Measurements from ENCODE around the gene EARS2.
"Not testable (repeated sequence)": the region's sequence is repeated elsewhere in the genome, so short reads cannot be mapped to it uniquely, and the experiment has no call there.

EARS2 gene

DNA sequence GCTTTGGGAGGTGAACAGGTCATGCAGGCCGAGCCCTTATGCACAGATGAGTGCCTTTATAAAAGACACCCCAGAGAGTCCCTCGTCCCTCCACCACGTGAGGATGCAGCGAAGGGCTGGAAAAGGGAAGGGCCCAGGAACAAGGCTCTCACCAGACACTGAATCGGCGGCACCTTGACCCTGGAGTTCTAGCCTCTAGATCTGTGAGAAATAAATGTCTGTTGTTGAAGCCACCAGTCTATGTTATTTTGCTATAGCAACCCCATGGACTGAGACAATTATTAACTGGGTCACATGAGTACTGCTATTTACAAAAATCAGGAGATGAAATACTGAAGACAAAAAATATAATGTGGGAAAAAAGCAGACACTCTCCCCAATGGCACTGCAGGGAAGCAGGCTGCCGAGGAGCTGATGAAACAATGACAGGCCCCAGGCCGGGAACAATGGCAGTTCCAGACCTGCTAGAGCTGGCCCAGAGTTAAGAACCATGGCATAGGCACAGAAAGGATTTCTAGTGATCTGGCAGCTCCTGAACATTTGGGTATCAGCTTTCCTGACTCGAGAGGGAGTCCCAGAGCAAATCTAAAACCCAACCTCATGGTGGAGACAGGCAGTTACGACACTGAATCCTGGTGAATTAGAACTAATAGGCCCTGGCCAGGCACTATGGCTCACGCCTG lies 29.0 kb downstream of the EARS2 start:
- DNase-seq (ENCODE audit: low read depth), result no peak

- no peak for DNase-seq (ENCODE audit: low read depth)
Measured at GRCh38 chr16:23524886-23525285, 32.3 kb downstream of the EARS2 start.

- no peak for DNase-seq (ENCODE audit: low read depth)
Measured at GRCh38 chr16:23523876-23524385, 33.2 kb downstream of the EARS2 start.

DNA sequence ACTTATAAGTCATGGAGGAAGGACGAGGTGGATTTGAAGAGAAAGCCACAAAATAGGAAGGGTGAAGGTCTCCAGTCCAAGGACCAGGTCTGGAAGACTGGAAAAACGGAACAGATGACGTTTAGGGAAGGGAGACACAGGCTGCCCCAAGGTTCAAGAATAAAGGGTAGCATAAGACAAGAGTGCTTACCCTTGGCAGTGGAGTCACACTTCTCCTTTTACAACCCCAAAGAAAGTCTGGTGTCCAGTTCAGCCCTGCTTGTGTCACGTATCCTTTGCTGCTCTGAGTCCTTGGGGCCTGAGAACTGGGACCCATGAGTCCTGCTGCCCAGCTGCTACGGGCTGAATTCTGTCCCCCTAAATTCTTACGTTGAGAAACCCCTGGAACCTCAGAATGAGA lies 33.8 kb downstream of the EARS2 start:
- no peak for DNase-seq (ENCODE audit: low read depth)

DNA sequence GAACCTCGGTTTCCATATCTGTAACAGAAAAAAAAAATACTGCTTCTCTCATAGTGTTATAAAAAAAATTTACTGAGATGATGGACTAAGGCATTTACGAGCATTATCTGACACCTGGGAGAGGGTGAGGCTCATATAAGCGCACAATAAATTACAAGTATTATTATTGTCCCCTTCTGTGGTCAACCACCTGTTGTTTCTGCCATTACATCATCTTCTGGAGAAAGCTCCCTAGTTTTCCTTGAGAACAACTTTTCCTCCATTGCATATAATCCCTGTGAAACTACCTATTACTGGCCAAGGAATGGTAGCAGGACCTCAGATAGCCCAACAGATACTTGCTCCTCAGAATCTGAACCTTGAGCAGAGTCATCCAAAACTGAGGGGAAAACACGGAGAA lies 35.2 kb downstream of the EARS2 start:
- no peak for DNase-seq (ENCODE audit: low read depth)

DNA sequence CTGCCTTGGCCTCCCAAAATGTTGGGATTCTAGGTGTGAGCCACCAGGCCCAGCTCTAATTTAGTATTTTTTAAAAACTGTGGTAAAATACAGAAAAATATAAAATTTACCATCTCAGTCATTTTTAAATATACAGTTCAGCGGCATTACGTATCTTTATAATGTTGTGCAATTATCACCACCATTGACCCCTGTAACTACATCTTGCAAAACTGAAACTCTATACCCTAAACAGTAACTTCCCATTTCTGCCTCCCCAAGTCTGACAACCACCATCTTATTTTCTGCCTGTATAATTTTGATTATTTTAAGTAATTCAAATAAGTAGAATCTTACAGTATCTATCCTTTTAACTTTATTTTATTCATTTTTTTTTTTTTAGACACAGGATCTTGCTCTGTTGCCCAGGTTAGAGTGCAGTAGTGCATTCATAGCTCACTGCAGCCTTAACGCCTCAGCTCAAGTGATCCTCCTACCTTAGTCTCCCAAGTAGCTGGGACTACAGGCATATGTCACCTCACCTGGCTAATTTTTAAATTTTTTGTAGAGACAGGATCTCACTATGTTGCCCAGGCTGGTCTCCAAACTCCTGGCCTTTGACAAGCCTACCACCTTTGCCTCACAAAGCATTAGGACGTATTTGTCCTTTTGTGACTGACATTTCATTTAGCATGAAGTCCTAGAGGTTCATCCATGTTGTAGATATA lies 36.0 kb downstream of the EARS2 start:
- DNase-seq (ENCODE audit: low read depth), result no peak

DNA sequence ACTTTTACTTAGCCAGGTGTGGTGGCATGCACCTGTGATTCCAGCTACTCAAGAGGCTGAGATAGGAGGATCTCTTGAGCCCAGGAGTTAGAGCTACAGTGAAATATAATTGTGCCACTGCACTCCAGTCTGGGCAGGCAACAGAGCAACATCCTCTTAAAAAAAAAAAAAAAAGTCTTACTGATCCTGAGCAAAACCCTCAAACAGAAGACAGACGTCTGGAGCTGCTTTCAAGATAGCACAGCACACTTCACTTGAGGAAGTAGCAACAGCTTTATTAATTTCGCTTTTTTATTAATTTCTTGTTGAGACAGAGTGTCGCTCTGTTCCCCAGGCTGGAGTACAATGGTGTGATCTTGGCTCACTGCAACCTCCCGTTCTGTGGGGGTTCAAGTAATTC lies 36.6 kb downstream of the EARS2 start:
- no peak for DNase-seq (ENCODE audit: low read depth)

DNA sequence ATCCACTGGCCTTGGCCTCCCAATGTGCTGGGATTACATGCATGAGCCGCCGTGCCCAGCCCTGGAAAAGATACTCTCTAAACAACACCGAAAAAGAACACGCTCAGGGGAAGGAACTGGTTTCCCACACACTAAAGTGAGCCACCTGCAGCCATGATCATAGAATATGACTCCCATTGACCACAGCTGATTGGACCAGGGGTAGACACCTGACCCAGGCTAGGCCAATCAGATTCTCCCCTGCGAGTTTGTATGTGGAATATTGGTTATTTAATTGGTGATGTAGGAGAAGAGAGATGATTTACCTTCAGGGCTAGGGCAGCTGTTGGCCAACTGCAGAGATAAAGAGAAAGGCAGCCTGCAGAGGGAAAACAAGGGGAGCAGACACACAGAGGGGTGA lies 37.9 kb downstream of the EARS2 start:
- DNase-seq (ENCODE audit: low read depth), result no peak

GRCh38 chr16:23518435-23518891 lies 38.7 kb downstream of the EARS2 start:
- DNase-seq (ENCODE audit: low read depth), result no peak

DNA sequence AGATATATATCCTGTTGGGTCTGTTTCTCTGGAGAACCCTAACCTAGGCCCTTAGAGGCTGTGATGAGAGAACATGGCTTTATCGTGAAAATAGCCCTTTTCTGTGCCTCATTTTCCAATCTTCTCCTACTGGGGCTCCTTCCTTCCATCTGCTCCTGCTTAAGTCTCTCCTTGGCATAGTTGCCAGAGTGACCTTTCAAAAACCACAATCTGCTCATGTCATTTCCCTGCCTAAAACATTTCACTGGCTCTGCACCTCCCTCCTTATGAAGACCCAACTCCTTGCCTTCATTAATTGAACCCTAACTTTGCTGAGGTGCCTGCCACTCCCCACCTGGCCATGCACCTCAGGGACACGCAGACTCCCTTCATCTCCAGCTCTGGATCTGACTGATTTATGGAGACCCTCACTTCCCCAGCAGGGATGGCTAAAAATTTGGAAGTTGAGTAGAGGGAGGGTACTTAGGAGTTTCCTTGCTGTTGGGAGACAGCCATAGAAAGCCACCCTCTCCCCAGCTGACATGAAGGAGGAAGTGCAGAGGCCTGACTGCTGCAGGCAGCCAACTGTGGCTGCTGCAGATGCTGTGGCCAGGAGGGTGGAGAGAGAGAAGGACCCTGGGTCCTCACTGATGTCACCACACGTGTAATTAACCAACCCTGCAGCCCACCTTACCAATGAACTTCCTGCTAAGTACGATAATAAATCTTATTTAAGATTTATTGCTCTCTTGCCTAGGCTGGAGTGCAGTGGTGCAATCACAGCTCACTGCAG lies 40.6 kb downstream of the EARS2 start:
- DNase-seq (ENCODE audit: low read depth), result no peak

- DNase-seq (ENCODE audit: low read depth), result no peak
Measured at GRCh38 chr16:23515881-23516280, 41.3 kb downstream of the EARS2 start.

DNA sequence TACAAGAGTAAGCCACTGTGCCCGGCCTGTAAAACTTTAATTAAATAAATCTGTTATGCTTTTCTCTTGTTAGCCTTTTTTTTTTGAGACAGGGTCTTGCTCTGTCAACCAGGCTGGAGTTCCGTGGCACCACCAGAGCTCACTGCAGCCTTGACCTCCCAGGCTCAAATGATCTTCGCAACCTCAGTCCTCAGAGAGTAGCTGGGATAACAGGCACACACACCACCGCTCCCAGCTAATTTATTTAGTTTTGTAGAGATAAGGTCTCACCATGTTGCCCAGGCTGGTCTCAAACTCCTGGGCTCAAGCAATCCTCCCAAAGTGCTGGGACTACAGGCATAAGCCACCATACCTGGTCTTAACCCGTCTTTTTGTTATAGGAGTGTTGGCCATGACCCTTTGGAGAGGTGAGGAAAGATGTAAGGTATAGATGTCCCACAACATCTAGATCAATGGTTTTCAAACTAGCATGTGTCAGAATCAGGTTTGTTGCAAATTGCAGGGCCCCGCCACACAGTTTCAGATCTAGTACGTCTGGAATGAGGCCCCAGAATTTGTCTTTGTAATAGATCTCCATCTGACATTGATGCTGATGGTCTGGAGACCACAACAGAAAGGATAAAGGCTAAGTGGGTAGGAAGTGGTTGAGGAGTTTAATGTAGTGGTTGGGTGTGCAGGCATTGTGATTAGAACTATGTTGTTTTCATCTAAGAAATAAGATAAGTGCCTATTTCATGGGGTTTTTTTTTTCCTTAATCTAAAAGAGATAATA lies 42.6 kb downstream of the EARS2 start:
- no peak for DNase-seq (ENCODE audit: low read depth)

DNA sequence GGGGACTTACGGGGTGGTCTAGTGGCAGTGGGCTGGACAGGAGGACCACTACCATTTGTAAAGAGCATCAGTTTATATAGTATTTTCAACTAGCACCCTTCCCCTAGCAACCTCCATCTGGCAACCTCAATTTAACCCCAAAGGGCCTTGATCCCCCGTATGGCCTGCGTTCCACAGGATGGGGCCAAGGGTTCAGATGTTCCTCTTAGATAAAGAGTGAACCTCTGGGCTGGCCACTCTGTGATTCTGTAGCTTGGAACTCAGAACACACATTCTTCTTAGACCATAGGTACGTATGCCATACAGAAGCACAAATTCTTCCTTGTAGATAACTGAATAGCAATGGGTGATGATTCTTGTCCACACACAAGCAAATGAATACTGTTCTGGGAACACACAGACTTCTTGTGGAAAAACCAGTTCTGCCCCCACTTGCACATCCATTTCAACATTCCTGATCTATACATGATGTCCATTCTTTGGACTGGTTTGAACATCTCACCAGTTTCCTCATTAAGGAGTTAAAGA lies 44.9 kb downstream of the EARS2 start:
- DNase-seq (ENCODE audit: low read depth), result no peak

DNA sequence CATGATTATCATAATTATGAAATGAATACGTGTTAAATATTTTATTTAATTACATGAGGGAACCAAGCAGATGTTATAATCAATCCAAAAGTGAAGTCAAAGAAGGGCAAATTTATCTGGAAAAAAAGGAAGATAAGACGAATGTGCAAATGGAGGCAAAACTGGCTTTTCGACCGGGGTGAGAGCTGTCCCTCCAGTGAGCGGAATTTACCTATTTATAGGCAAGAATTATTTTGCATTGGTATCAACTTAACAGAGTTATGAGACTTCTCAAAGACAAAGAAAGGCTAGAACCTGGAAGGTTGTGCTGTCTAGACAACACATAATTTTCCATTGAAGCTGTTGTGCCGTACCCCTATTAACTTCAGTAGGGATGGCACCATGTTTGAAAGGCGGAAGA lies 45.4 kb downstream of the EARS2 start:
- DNase-seq (ENCODE audit: low read depth), result no peak

GRCh38 chr16:23510915-23511270 lies 46.3 kb downstream of the EARS2 start:
- DNase-seq (ENCODE audit: low read depth), result not testable (repeated sequence)

DNA sequence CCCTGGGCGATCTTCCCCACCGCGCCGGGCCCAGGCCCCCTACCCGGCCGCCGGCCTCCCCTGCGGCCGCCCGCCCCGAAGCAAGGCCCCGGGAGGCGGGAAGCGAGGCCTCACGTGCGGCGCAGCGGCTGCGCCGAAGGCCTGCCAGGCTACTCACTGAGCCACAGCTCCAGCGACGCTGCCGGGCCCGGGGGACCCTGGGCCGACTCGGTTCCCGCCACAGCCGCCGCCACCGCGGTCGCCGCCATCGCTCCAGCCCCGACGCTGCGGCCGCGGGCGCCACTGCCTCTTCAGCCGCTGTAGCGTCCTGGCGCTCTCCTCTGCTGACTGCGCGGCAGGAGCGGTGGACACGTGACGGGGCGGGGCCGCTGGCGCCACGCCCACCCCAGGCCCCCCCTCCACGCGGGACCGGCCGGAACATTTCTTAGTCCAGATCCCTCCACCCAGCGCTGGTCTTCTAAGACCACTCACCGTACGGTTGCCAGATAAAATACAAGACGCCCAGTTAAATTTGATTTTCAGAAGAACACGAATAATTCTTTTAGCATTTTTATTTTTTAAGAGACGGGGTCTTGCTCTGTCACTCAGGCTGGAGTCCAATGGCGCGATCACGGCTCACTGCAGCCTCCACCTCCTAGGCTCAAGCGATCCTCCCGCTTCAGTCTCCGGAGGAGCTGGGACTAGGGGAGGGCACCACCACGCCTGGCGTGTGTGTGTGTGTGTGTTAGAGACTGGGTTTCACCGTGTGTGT lies 46.8 kb downstream of the EARS2 start, which contains the start of gene GGA2:
Gene GGA2 (minus strand): TSS at position 331 of the 751 bp plus-strand sequence. CDS start 83 bp downstream, at position 248.
- DNase-seq (ENCODE audit: low read depth), result peak; percentile 59

DNA sequence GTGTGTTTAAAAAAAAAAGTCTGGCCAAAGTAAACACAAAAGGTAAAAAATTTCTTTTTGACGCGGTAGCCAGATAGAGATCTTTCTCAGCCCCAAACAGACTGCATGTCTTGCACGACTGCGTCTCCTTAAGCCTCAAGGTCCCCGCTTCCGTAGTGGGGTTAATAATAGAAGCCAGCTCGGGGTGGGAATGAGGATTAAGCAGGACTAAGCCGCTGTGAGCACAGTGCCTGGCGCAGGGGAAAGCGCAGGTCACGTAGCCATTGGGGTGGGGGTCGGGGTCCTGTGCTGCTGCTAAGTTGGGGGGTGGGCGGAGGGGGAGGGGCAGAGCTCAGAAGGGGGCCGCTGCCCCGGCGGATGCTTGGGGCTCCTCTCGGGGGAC lies 47.4 kb downstream of the EARS2 start:
- DNase-seq (ENCODE audit: low read depth), result no peak

DNA sequence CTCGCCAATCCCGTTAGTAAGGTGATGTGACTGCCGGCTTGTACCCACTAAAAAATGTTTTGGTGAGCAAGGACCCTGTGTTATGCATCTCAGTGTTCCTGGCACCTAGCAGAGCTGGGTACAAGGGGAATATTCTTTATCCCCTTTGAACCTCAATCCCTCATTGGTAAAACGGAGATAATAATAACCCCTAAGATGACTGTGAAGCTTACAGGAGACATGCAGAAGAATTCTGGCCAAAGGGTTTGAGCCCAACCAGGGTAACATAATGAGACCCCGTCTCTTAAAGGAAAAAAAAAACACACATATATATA lies 47.8 kb downstream of the EARS2 start:
- DNase-seq (ENCODE audit: low read depth), result no peak

DNA sequence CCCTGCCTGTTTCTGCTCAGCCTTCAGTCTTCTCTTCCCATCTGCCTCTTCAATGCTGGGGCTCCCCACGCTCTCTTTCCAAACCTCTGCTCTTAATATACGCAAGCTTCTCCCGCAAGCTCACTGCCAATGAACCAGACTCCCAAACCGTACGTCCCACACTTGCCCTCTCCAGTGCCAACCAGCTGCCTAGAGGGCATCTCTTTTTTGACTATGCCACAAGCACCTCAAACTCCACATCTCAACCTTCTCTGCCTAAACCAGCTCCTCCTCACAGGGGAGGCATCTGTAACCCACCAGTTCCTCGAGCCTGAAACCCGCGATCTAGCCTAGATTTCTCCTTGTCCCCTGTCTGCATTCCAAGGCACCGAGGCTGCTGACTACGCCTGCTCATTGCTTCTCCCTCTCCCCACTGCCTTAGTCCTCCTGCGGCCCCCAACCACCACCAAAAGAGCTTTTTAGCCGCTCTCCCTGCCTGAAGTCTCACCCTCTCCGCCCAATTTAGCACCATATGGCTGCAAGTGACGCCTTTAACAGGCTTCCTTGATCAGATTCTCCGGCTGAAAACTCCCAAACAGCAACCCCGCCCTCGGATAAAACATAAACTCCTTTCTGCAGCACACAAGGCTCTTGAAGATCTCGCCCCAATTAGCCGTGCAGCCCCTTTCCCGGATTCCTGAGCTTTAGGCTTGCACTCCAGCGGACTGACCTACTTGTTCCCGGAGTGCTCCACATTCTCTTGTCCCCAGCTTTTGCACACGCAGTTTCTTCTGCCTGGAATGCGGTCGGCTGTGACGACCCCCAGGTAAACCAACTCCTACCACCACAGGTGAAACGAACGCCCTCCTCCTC lies 48.3 kb downstream of the EARS2 start:
- no peak for DNase-seq (ENCODE audit: low read depth)

GRCh38 chr16:23506606-23506994 lies 50.5 kb downstream of the EARS2 start:
- DNase-seq (ENCODE audit: low read depth), result no peak
